NCI-H1105 (cell line): ENCODE results near the gene RAB11FIP4.
A peak's percentile ranks its signal among the peaks of the same experiment; 100 is the strongest.

Experiments
- DNase-seq: peaks from one replicate; lab custom pipeline; 2025; lab: John Stamatoyannopoulos, UW

RAB11FIP4 gene

DNA sequence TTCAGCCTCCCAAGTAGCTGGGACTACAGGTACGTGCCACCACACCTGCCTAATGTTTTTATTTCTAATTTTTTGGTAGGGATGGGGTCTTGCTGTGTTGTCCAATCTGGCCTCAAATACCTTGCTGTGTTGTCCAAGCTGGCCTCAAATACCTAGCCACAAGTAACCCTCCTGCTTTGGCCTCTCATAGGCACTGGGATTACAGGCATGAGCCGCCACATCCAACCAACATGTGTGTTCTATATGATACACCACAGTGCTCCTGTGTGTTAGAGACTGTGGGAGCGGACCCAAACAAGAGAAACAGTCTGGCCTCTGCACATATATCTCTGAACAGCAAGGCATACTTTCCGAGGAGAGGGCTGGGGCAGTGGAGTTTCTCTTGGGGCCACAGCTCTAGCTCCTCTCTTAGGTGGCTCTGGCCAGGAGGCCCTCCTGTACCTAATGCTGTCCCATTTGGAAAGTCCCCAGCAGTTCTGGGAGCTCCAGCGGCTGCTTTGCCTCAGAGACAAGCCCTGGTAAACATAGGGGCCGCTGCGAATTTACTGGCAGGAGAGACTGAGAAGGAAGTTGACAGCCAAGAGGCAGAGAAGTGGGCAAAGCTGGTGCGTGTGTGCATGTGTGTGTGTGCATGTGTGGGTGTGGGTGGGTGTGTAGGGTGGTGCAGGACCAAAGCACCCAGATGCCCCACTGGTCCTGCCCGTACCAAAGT is 95.0 kb downstream of the RAB11FIP4 start:
- no peak for DNase-seq

DNA sequence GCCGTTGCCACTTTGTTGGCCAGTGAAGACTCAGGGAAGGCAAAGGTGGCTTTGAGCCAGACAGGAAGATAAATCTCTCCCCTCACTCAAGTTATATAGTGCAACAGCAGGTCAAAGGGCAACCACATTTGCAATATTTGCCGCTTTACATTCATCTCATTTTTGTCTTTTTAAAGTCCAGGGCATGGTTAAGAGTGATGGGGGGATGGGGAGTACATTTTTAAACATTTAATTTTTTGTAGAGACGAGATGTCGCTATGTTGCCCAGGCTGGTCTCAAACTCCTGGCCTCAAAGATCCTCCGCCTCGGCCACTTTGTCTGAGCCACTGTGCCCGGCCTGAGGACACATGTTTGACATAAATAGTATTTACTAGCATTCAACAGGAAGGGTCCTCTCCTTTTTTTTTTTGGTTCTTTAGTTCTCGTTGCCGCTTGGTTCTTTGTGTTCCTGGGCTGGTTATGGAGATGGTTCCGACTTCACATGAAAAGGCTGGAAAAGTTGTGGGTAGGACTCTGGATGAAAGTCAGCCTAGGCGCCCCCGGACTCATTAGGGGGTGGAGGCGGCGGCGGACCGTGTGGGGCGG is 95.7 kb downstream of the RAB11FIP4 start:
- DNase-seq: no peak

DNA sequence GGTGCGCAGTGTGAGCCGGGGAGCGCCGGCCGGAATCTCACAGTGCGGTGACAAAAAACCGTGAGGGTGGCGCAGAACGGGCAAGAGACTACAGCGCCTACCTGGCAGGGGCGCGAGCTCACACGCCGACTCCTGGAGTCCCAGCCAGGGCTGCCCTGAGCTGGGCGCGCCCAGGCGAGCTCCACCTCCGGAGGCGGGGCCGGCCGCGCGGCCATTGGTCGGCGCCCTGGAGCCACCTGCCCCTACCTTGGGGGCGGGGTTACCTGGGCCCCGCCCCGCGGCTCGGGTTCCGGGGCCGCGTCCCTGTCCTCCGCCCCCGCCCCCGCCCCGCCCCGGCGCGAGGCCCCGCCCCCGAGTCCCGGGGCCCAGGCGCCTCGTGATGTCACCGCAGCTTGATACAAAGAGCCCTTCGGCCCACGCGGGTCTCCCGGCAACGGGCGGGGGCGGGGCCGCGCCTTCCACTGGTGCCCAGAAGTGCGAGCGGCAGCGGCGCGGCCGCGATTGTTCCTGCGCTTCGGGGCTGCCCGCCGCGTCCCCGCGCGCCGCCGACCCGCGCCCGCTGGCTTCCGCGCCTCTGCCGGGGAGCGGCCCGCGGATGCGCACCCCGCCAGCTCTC is 96.3 kb downstream of the RAB11FIP4 start:
- peak; percentile 90 for DNase-seq

DNA sequence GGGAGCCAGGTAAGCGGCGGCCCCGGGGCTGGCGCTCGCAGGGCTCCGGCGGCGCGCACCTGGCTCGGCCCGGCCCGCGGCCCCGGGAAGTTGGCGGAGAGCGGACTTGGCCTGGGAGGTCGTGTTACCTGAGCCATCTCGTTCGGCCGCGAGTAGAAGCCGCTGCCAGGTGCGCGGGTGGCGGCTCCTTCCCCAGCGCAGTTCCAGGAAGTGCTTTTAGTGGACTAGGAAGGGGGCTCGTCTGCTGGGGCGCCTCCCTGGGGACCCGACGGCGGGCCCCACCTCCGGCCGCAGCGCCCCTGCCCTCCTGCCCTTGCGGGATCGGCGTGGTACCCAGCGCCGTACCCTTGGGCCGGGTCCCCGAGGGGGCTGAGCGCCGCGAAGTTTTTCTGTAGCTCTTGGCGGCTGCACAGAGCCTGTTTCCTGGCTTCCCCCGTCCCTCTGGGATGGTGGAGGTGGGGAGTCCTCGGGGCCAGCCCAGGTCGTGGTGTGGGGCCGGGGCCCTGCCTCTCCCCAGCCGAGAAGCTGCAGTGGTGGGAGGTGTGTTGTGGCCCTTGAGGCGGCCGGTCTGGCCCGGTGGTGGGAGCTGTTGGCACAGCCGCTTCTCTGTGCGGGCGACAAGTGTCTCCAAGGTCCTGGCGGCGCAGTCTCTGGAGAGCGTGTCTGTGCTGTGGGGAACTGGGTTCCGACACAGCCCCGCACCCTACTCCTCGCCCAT is 96.9 kb downstream of the RAB11FIP4 start:
- peak; percentile 20 for DNase-seq

DNA sequence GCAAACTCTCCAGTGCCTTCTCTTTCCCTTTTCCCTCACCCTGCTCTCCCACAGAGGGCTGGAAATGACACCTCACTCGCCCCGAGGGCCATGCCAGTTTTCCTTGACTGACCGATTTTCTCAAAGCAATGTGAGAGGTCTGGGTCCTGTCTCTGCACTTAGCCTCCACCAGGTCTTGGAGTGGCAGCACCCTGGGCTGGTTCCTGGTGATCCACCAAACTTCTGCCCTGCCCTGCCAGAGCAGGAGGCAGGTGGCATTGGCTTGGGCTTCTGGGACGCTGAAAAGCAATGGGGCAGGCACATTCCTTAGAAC is 97.5 kb downstream of the RAB11FIP4 start:
- DNase-seq: no peak

DNA sequence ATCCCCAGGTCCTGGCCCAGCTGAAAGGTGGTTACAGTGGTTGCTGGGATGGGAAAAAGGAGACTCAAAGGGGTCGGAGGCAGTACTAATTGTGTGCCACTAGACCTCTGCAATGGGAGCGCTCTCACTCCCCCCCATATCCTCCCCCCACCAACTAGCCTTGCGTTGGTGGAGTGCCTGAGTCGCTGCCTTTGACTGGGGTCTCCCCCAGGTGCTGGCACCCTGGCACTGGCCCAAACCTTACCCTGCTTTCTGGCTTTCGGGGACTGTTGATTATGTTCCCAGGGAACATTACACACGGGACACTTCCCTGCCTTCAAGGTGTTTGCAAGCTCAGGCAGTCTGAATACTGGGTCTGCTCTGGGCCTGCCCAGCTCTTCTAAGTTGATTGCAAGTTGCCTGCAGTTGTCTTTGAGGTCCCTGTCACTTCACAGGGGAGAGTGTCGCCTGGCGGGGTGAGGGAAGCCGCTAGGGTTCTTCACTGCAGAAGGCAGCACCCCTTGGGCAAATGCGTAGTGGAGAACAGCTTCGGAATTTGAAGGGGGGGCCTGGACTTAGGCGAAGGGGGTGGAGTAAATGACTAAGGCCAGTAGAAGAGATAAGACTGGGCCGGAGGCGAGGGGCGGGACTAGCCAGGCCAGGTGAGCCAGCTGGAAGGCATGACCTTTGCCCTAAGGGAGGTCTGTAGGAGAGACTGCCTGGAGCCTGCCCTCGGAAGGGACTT is 98.0 kb downstream of the RAB11FIP4 start:
- DNase-seq: no peak

DNA sequence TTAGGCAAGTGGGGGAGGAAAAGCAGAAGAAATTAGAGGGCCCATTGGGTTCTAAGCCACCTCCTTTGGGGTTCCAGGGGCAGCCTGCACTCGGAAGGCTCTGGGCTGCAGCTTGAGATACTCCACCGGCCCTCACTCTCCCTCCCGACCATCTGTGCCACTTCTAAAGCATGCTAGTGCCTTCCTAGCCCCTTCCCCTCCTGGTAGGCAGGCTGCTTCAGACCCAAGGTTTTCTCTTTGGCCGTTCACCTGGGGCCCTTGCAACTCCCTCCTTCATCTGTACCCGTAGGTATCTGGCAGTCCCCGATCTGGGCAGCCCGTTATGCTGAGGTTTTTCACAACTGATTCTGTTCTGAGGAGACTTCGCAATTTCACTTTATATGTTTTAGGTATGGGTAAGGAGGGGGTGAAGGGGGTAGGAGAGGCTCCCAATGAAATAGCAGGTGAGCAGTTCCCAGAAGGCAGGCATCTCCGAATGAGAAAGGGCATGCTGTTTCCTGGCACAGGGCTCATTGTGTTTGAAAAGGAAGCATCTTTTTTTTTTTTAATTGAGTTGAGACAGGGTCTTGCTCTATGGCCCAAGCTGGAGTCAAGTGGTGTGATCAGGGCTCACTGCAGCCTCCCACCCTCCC is 98.7 kb downstream of the RAB11FIP4 start:
- DNase-seq: no peak

DNA sequence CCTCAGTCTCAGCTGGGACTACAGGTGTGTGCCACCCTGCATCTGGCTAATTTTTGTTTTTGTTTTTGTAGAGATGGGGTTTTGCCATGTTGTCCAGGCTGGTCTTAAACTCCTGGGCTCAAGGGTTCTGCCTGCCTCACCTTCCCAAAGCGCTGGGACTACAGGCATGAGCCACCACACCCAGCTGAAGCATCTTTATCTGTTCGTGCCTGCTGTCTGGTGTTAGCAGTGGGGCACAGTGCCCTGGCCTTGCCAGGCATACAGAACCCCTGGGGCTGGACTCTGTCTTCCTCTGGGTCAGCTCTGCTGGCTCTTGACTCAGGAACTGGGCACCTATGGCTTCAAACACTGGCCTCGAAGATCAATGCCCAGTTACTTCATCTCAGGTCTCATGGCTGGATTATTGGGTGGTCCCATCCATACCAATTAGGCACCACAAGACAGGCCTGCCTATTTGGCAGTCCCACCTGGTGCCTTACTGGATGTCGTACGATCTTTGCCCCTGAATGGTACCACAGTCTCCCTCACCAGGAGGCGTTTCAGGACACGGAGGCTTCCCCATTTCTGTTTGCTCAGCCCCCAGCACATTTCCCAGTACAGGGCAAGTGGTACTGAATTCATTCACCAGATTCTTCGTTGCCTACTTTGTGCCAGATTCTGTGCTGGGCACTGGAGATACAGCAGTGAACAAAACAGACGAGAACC is 99.3 kb downstream of the RAB11FIP4 start:
- no peak for DNase-seq

DNA sequence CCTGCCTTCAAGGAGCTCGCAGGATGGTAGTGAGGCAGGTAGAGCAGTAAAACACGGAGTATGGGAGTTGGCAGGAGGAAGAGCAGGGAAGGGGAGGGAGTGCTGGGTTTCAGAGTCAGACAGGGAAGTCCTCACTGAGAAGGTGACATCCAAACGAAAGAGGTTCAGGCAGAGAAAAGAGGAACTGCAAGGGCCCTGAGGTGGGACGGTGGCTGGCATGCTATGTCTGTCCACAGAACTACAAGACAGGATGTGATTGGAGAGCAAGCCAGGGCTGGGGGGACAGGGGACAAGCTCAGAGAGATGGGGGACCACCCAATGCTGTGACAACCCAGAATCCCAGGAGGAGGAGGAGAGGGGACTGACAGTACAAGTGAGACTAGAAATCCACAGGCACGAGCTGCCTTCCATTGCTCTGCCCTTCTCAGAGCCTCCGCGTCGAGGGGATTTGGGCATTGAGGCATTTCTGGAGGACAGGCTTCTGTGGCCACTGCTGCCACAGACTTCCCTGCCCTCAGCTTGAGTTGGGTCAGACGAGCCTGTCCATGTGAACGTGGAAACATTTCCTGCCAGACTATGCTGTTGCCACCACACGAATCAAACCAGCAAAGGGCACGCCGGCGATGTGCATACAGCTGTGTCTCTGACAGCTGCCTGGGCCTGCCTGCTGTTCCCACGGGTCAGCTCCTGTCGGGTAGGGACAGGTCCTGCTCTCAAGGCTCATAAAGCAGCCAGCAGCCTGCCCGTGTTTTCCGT is 100.1 kb downstream of the RAB11FIP4 start:
- DNase-seq: no peak

DNA sequence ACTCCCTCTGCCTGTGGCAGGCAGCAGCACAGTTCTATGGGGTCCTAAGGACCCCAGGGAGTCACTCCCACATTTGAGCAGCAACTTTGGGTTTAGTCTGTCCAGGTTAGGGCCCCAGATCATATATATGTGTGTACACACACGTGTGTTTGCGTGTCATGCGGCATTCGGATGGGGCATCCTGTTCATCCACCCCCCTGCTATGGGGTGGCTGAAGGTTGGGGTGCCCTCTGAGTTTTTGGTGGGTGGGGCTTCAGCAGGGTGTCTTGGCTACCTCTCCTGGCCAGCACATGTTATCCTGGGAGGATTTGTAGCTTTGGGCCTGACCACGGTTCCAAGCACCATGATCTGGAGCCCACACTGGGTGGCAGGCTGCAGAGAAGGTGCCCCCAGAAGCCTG is 100.7 kb downstream of the RAB11FIP4 start:
- DNase-seq: no peak

DNA sequence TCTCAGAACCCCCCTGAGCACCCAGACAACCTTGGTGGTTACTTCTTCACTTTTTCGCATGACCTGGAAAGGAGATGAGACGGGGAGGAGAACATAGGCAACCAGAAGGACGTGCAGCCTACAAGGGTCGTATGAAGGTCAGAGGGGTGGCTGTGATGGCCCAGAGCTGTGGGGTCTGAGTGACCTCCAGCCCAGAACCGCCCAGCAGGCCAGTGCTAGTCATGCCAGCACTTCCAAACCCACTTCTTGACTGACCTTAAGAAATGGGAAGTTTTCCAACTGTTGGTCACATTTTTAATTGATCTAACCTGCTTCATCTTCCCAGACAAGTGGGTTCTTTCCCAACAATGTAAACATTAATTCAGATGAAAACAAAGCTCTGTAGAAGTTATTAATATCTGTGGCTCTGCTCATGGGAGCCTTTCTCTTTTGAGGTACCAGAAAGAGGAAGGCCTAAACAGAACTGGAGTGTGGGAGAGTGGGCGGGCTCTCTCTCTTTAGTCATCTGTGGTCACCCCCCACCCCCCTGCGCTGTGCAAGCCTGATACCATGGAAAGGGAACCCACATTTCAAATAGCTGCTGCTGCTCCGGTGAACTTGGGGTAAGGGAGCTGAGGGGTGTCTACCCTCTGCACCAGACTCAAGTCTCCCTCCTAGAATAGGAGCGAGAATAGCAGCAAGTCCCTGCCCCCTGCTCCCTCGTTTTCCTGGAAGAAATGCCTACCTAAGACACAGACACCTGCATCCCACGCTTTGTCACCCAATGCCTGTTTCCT is 101.6 kb downstream of the RAB11FIP4 start:
- no peak for DNase-seq

DNA sequence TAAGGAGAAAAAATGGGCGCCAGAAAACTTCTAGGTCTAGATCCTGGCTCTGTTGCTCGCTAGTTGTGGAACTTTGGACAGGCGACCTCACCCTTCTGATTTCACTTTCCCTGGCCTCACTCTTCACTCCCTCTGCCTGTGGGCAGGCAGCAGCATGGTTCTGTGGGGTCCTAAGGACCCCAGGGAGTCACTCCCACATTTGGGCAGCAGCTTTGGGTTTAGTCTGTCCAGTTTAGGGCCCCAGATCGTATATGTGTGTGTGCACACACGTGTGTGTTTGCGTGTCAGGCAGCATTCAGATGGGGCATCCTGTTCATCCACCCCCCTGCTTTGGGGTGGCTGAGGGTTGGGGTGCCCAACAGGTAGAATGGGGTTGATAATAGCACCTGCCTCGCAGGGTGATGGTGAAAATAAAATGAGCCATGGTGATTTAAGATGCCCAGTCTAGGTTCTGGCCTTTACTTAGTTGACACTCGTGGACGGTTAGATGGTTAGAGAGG is 102.2 kb downstream of the RAB11FIP4 start:
- DNase-seq: no peak

DNA sequence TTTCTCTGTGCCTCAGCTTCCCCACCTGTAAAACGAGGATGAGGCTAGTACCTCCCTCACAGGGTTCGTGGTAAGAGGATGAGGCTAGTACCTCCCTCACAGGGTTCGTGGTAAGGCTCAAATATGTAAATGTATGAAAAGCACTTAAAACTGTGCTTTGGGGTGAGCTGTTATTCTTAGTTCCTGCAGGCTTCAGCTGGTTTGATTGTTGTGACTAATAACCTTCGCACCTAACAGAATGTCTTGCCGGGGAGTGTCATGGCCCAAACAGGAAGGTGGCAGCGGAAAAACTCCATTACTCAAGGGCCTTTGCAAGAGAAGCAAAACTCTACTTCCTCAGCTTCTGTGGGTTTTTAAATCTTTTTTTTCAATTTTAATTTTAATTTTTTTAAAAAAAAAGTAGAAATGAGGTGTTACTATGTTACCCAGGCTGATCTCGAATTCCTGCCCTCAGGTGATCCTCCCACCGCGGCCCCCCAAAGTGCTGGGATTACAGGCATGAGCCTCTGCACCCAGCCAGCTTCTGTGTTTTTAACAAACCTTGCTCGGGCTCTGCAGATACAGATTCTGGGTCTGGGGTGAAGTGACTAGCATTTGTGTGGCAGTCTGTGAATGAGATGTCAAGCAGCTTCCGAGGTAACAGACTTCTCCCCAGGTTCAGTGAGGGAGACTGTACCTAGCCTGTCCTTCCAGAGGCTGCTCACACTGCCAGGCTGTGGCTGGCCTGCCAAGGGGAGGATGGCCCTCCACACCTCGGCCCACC is 103.0 kb downstream of the RAB11FIP4 start:
- DNase-seq: no peak

DNA sequence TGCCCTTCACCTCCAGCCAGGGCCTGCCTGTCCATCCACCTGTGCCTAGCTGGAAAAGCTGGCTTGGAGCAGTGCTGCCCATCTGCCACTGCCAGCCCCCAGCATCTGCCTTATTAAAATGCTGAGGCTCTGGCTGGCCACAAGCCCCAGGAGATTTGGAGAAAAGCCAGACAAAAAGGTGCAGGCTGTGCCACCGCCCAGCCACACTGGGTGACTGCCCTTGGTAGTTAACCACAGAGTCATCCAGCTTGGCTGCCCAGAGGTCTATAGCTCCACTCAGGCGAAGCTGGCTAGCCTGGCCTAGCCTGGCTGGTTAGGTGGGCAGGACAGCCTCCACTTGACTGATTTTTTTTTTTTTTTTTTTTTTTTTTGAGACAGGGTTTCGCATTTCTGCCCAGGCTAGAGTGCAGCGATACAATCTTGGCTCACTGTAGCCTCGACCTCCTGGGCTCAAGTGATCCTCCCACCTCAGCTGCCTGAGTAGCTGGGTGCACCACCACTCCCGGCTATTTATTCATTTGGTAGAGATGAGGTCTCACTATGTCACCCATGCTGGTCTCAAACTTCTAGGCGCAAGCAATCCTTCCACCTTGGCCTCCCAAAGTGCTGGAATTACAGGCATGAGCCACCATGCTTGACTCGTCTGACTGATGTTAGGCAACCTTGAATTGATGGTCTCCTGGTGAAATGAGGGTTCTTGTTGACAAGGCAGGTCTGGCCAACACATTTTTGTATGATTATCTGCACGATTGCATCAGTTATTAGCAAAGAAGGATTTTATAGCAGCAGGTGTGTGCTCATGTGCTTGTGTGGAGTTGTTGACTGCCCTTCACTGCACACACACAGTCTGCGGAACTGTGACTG is 103.8 kb downstream of the RAB11FIP4 start:
- DNase-seq: peak; percentile 33

DNA sequence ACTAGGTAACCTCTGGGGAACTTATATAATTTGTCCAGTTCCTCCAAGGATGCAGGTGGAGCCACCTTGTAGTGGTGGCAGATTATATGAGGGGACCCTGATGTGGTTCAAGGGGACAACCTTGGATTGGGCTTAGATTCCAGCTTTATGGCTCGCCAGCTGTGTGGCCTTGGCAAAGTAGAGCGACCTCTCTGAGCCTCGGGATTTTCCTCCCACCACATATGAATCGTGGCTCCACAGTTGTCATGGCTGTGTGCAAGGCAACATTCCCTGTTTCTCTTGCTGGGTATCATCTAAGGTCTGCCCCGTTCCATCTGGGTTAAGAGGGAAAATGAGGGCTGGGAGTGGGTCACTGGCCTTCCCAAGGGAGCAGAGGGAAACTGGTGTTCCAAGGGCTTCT is 104.6 kb downstream of the RAB11FIP4 start:
- no peak for DNase-seq

DNA sequence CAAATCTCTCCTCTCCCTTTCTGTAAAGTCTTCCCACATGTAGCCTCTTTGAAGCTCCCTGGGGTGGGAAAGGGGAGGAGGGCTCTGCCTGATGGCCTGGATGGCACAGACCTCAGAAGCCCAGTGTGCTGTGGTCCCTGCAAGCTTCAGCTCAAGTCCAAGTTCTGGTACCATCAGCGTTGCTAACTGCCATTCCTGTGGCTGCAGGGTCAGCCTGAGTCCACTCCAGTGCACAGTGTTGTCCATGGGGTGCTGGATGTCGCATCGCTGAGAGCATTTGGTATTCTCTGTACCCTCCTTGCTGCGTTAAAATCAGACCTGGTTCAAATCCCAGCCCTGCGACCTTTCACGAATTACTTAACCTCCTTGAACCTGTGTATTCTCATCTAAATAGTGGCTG is 105.1 kb downstream of the RAB11FIP4 start:
- DNase-seq: no peak

DNA sequence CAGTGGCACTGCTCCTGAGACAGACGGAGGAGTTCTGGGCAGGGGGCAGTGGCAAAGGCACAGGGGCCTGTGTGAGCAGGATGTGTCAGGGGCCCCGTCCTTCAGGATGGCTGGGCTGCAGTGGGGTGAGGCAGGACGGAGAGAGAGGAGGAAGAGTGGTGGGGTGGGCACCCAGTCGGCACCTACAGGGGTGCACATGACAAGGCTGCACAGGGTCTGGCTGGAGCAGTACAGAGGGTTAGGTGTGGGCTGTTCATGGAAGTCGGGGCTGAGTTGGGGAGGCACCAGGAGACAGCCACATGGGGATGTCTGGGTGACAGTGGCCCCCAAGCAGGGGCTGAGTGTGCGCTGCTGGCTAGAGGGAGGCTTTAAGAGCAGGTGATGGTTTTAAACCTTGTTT is 106.0 kb downstream of the RAB11FIP4 start:
- no peak for DNase-seq
